GM13976 (cell line): ENCODE data around the gene IQCM.

Experiments used
- DNase-seq: peaks from one replicate; pipeline ENCODE4 v3.0.0; 2012; ENCODE audit warnings: low spot score
- CTCF ChIP-seq: IDR thresholded peaks from 2 replicates; pipeline ENCODE4 v1.5.1; 2012; ENCODE audit warnings: borderline replicate concordance, mild to moderate bottlenecking; ENCODE audit not compliant: insufficient read depth; ENCODE audit errors: extremely low read depth, missing control alignments, control extremely low read depth
- in situ Hi-C: fragments of 300-500 bp; cut with MboI; formaldehyde crosslinking; loops from one replicate; pipeline ENCODE4 v1.12.0; 2022; ENCODE audit warnings: low sequenced_read_pairs, mixed read lengths, inconsistent platforms; ENCODE audit not compliant: unreplicated experiment

Gene IQCM

GRCh38 chr4:149788300-149788699 is 27.3 kb downstream of the IQCM start:
- in situ Hi-C loops = no loop called here
- no peak for TF ChIP-seq CTCF
- DNase-seq = no peak

DNA sequence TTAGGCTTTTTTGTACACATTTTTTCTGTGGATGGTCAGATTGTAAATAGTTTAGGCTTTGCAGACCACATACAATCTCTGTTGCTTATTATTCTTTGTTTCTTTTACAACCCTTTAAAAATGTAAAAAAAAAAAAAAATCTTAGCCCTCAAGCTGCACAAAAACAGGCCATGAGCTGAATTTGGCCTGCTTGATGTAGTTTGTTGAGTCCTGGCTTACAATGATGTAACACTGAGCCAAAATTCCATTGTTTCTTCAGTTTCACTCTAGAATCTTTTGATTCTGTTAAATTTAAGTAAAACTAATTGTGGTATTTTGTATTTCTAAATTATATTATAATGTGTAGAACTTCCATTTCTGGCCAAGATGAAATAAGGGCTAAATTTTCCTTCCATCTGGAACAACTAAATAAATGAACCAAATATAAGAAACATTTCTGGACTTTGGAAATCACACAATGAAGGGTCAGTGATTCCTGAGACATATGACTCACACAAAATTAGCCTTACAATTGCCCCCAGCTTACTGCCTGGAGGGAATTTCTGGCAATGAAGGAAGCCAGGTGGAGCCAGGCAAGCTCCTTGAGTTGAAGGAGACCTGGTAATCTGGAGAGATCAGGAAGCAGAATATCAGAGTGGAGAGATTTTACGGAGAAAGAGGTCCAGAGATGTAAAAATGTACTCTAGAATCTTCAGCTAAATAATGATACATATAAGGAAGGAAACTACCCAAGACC is 29.8 kb downstream of the IQCM start:
- DNase-seq = no peak
- in situ Hi-C loops = no loop called here
- TF ChIP-seq CTCF = no peak

DNA sequence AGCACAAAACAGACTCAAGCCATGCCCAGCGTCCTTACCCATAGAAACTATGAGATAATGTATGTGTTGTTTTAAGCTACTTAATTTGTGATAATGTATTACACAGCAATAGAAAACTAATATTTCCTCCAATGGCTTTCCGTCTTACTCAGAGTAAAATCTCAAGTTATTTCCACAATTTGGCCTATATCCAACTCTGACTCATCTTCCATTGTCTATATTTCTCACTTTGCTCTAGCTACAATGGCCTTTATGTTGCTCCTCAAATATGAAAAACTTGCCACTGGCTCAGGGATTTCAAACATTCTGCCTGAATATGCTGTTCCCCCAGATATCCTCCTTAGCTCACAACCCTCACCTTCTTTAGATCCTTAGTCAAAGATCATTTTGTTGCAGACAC is 31.6 kb downstream of the IQCM start:
- in situ Hi-C loops = no loop called here

GRCh38 chr4:149781150-149781549 is 34.5 kb downstream of the IQCM start:
- no peak for DNase-seq

More for the DNA sequence above, 31.6 kb downstream of the IQCM start:
- no peak for TF ChIP-seq CTCF
- DNase-seq = no peak

GRCh38 chr4:149768477-149768876 is 47.2 kb downstream of the IQCM start:
- DNase-seq = no peak
- in situ Hi-C loops = no loop called here
- no peak for TF ChIP-seq CTCF

More at GRCh38 chr4:149781150-149781549, 34.5 kb downstream of the IQCM start:
- no peak for TF ChIP-seq CTCF
- in situ Hi-C loops = no loop called here

- in situ Hi-C loops = no loop called here
- TF ChIP-seq CTCF = no peak
- no peak for DNase-seq
Observed at GRCh38 chr4:149766135-149766534, 49.5 kb downstream of the IQCM start.

DNA sequence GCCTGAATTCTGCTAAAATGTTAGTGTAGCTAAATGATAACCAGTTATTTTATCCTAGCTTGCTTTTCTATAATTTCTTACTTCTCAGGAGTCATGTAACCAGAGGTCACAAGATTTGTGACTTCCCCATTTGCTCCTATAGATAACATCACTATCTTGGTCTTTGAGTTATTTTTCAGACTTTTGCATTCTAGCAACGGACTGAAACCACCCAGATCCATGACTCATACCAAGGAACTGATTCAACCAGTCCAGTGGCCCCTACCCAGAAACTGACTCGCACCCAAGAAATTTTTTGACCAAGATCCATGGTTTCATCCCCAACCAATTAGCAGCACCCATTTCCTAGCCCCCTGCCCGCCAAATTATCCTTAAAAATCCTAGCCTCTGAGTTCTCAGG is 50.0 kb downstream of the IQCM start:
- no peak for DNase-seq
- TF ChIP-seq CTCF = no peak
- in situ Hi-C loops = no loop called here
